K562 (cell line): ENCODE data around the gene CAVIN1. TPM values are rescaled to one million over a fixed set of nuclear protein-coding genes. Genes with fewer than 3 reads are reported as not detected.

ENCODE experiments used
- CREB5 ChIP-seq: fragments of 250-450 bp; sonication (Bioruptor Pico); IDR thresholded peaks from 2 replicates; pipeline ENCODE4 v1.5.0; 2020; ENCODE audit warnings: mild to moderate bottlenecking
- MGA ChIP-seq: fragments of 450-650 bp; IDR thresholded peaks from 2 replicates; pipeline ENCODE4 v1.6.1; 2016; ENCODE audit warnings: mild to moderate bottlenecking, moderate library complexity
- NRF1 ChIP-seq, 2 experiments: fragments of 450-650 bp; IDR thresholded peaks in 1 of 2; conservative IDR thresholded peaks in 1 of 2; 2 replicates each; pipeline ENCODE4 v1.6.1; 2014; ENCODE audit warnings: mild to moderate bottlenecking in 2 of 2
- SMARCE1 ChIP-seq: fragments of 450-650 bp; IDR thresholded peaks from 2 replicates; pipeline ENCODE4 v1.7.1; 2016; ENCODE audit warnings: mild to moderate bottlenecking
- SREBF1 ChIP-seq: fragments of 150-350 bp; IDR thresholded peaks from 2 replicates; pipeline ENCODE4 v1.6.1; 2014; ENCODE audit warnings: antibody characterized with exemption, low read depth, low read length, borderline replicate concordance
- polyA plus RNA-seq, 8 experiments: library from polyadenylated mRNA; depleted of rRNA in 4 of 8; stranded (reverse) in 5 of 8; unstranded in 3 of 8; fragments of >200 nt; fragmentation: Nextera tagmentation in 2 of 8; fragmentation: Illumina TruSeq in 1 of 8; extraction: Ambion mirVana in 2 of 8; extraction: Trizol in 1 of 8; gene quantifications; 2 replicates each; pipeline versions ENCODE4 v1.2.1 to v1.2.3, GENCODE V29; 2011 to 2014; ENCODE audit warnings: inconsistent platforms in 1 of 8, missing spikeins in 1 of 8
- total RNA-seq, 7 experiments: library from RNA; depleted of rRNA in 6 of 7; stranded (reverse); fragments of >200 nt in 6 of 7; fragmentation: Illumina TruSeq in 2 of 7; extraction: Trizol in 2 of 7; gene quantifications; 2 replicates each; pipeline versions ENCODE4 v1.2.1 to v1.2.3, GENCODE V29; 2011 to 2021; ENCODE audit warnings: low replicate concordance in 1 of 7
- TF ChIP-seq, protein P1 (sequence below), 2 experiments: fragments of 450-650 bp in 1 of 2; sonication (generic) in 1 of 2; formaldehyde crosslinking in 1 of 2; IDR thresholded peaks in 1 of 2; conservative IDR thresholded peaks in 1 of 2; 2 replicates each; pipeline versions ENCODE4 v1.6.1 to v1.8.1; 2016 to 2023; ENCODE audit warnings: mild to moderate bottlenecking in 2 of 2, moderate library complexity in 2 of 2, inconsistent platforms in 1 of 2, missing genetic modification reagents in 1 of 2
- TF ChIP-seq, protein P2 (sequence below): fragments of 450-650 bp; IDR thresholded peaks from 2 replicates; pipeline ENCODE4 v1.7.1; 2018; ENCODE audit warnings: mild to moderate bottlenecking, low read depth; ENCODE audit not compliant: partially characterized antibody

The CAVIN1 gene
- total and polyA plus RNA-seq, 9 of the 15 experiments (the other 6 are each of a cell fraction or from before 2014, with no cell fraction given), result 6.8 to 162 (median 74.5) TPM

DNA sequence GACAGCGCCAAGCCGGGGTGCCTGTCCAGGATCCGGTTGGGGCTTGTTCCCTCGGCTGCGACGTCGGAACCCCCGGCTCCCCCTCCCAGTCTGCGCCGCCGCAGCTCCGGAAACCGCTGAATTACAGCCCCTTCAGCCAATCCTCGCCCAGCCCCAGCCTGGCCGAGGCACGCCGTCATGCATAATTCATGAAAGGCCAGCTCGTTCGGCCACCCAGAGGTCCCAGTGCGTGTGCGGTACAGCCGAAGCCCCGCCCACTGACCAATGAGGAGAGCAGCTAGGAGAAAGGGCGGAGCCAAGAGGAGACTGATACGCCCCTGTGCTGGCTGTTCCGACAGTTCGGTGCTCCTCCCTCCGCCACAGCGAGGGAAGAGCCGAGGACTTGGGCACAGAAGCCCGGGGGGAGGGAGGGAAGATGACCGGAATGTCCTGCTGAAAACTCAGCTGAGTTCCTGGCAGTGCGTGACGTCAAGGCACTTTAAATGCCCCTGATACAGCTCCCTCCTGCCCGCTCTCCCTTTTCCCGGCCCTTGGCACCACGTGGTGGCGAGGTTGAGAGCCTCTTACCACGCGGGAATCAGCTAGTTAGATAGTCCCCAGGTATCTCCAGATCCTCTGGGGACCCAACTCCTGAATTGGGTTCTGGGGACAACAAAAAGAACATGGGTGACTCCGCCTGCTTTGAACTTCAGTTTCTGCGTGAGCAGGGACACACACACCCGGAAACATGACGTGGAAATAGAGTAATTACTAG lies 34.5 kb downstream of the CAVIN1 start, which contains the start of gene STAT3 (continued):
- peak; percentile 54 for TF ChIP-seq MGA
- no peak for TF ChIP-seq CREB5 (CRISPR knock-in tag)
- TF ChIP-seq, protein P1, sequence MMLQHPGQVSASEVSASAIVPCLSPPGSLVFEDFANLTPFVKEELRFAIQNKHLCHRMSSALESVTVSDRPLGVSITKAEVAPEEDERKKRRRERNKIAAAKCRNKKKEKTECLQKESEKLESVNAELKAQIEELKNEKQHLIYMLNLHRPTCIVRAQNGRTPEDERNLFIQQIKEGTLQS (IDR thresholded peaks at IDR 0.05), result peak; percentile 61; the same call in 1 of the 2 replicates
- TF ChIP-seq, protein P1 (CRISPR knock-in tag; conservative IDR thresholded peaks at IDR 0.05), result no peak
- TF ChIP-seq SREBF1, result peak; percentile 51; the same call in 1 of the 2 replicates
- peak; percentile 92 to 93 for TF ChIP-seq NRF1 (conservative IDR thresholded peaks at IDR 0.05 in 1 of 2, IDR thresholded peaks at IDR 0.05 in 1 of 2)
- TF ChIP-seq, protein P2, sequence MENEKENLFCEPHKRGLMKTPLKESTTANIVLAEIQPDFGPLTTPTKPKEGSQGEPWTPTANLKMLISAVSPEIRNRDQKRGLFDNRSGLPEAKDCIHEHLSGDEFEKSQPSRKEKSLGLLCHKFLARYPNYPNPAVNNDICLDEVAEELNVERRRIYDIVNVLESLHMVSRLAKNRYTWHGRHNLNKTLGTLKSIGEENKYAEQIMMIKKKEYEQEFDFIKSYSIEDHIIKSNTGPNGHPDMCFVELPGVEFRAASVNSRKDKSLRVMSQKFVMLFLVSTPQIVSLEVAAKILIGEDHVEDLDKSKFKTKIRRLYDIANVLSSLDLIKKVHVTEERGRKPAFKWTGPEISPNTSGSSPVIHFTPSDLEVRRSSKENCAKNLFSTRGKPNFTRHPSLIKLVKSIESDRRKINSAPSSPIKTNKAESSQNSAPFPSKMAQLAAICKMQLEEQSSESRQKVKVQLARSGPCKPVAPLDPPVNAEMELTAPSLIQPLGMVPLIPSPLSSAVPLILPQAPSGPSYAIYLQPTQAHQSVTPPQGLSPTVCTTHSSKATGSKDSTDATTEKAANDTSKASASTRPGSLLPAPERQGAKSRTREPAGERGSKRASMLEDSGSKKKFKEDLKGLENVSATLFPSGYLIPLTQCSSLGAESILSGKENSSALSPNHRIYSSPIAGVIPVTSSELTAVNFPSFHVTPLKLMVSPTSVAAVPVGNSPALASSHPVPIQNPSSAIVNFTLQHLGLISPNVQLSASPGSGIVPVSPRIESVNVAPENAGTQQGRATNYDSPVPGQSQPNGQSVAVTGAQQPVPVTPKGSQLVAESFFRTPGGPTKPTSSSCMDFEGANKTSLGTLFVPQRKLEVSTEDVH, result peak; percentile 54
- peak; percentile 49; the same call in 1 of the 2 replicates for TF ChIP-seq SMARCE1
